ENCODE measurements around the gene KCNAB2. TPM values are rescaled to one million over a fixed set of nuclear protein-coding genes. Genes with fewer than 3 reads are reported as not detected.

KCNAB2 gene
- total and polyA plus RNA-seq, 4 donors: 1.8 to 5.9 (median 4.5) TPM

DNA sequence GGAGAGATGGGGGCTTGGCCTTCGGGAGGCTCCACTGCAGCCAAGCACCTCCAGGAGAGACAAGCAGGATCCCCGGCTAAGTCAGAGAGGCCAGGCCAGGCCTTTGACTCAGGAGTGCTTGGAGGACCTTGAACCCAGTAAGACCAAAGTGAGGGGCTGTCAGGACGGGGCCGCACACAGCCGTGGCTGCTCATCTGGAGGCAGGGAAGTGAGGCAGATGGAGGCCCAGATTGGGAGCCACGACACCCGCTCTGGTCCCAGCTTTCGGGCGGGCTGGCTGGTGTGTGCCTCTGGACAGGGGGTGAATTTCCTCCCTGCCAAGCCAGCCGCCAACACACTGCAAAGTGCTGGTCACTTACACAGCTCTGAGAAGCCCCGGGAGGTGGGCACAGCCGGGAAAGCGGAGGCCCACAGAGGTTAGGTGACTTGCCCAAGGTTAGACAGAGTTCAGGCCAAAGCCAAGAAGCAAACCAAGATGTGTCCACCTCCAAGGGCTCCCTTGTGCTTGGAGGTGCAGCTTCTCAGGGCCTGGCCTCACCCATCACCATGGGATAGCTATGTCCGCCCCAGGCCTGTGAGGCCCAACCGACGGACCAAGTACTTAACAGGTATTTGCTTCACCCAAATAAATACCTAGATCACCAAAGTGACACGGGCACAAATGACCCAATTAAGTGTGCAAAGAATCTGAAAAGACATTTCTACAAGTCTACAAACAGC, 76.1 kb downstream of the KCNAB2 start:
- no peaks in the 10 kb centered on the region for H3K36me3 ChIP-seq (ENCODE audit: control insufficient read depth in 4 of 4, insufficient read depth in 3 of 4, low read depth in 1 of 4, low read length in 3 of 4)
- no peak overlapping the region for H3K27ac ChIP-seq (ENCODE audit: low read depth in 1 of 2, low read length in 2 of 2)
- no peaks in the 10 kb centered on the region for H3K9me3 ChIP-seq (ENCODE audit: control insufficient read depth in 4 of 4, low read length in 3 of 4)
- TF ChIP-seq JUND (IDR thresholded peaks at IDR 0.05): no peak
- no peak for TF ChIP-seq FOXA1 (IDR thresholded peaks at IDR 0.05)
- TF ChIP-seq EGR1 (IDR thresholded peaks at IDR 0.05; ENCODE audit: low read depth in 2 of 2): no peak
- TF ChIP-seq FOXA2 (IDR thresholded peaks at IDR 0.05): no peak
- TF ChIP-seq HNF4A (conservative IDR thresholded peaks at IDR 0.05): no peak
- TF ChIP-seq TAF1 (conservative IDR thresholded peaks at IDR 0.05): no peak
- TF ChIP-seq ATF3 (IDR thresholded peaks at IDR 0.05): no peak
- WGBS: 94% methylated on average over 17 of the region's 17 CpGs
- no peak for DNase-seq (ENCODE audit: low spot score)
- H3K27me3 ChIP-seq (ENCODE audit: control insufficient read depth in 4 of 4, insufficient read depth in 4 of 4, low read length in 3 of 4): peaks cover 0 to 2% (median 0%) of the 10 kb centered on the region in 4 donors
- H3K9ac ChIP-seq (ENCODE audit: low read depth in 1 of 2, low read length in 2 of 2): no peak overlapping the region
- no peak overlapping the region for H3K4me3 ChIP-seq (ENCODE audit: low read depth in 1 of 3, low read length in 3 of 3)
- H3K4me1 ChIP-seq (ENCODE audit: control insufficient read depth in 4 of 4, insufficient read depth in 4 of 4, low read length in 3 of 4): no peaks in the 10 kb centered on the region

- WGBS: 72% methylated on average over 7 of the region's 7 CpGs
- Histone ChIP-seq H3K9ac (ENCODE audit: low read depth in 1 of 2, low read length in 2 of 2) (no peak overlapping the region), H3K27me3 (ENCODE audit: control insufficient read depth in 4 of 4, insufficient read depth in 4 of 4, low read length in 3 of 4) (peaks cover 0 to 4% (median 1%) of the 10 kb centered on the region in 4 donors), H3K4me1 (ENCODE audit: control insufficient read depth in 4 of 4, insufficient read depth in 4 of 4, low read length in 3 of 4) (peaks cover 0 to 3% (median 0%) of the 10 kb centered on the region in 4 donors), H3K27ac (ENCODE audit: low read depth in 1 of 2, low read length in 2 of 2) (no peak overlapping the region), H3K4me3 (ENCODE audit: low read depth in 1 of 3, low read length in 3 of 3) (no peak overlapping the region), H3K36me3 (ENCODE audit: control insufficient read depth in 4 of 4, insufficient read depth in 3 of 4, low read depth in 1 of 4, low read length in 3 of 4) (no peaks in the 10 kb centered on the region), H3K9me3 (ENCODE audit: control insufficient read depth in 4 of 4, low read length in 3 of 4) (no peaks in the 10 kb centered on the region)
- TF ChIP-seq, protein P1, sequence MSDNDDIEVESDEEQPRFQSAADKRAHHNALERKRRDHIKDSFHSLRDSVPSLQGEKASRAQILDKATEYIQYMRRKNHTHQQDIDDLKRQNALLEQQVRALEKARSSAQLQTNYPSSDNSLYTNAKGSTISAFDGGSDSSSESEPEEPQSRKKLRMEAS (IDR thresholded peaks at IDR 0.05): no peak
- TF ChIP-seq CTCF (IDR thresholded peaks at IDR 0.05; ENCODE audit: low read depth, low read length, missing input control) (no peak), FOXA1 (IDR thresholded peaks at IDR 0.05) (no peak), FOXA2 (IDR thresholded peaks at IDR 0.05) (no peak), JUND (IDR thresholded peaks at IDR 0.05) (no peak), HNF4G (IDR thresholded peaks at IDR 0.05) (no peak), NR2F2 (IDR thresholded peaks at IDR 0.05) (no peak), ATF3 (IDR thresholded peaks at IDR 0.05) (no peak), TAF1 (conservative IDR thresholded peaks at IDR 0.05) (no peak), RAD21 (IDR thresholded peaks at IDR 0.05) (no peak), HNF4A (conservative IDR thresholded peaks at IDR 0.05) (no peak), RXRA (IDR thresholded peaks at IDR 0.05) (no peak), EGR1 (IDR thresholded peaks at IDR 0.05; ENCODE audit: low read depth in 2 of 2) (no peak)
- TF ChIP-seq, protein P2, sequence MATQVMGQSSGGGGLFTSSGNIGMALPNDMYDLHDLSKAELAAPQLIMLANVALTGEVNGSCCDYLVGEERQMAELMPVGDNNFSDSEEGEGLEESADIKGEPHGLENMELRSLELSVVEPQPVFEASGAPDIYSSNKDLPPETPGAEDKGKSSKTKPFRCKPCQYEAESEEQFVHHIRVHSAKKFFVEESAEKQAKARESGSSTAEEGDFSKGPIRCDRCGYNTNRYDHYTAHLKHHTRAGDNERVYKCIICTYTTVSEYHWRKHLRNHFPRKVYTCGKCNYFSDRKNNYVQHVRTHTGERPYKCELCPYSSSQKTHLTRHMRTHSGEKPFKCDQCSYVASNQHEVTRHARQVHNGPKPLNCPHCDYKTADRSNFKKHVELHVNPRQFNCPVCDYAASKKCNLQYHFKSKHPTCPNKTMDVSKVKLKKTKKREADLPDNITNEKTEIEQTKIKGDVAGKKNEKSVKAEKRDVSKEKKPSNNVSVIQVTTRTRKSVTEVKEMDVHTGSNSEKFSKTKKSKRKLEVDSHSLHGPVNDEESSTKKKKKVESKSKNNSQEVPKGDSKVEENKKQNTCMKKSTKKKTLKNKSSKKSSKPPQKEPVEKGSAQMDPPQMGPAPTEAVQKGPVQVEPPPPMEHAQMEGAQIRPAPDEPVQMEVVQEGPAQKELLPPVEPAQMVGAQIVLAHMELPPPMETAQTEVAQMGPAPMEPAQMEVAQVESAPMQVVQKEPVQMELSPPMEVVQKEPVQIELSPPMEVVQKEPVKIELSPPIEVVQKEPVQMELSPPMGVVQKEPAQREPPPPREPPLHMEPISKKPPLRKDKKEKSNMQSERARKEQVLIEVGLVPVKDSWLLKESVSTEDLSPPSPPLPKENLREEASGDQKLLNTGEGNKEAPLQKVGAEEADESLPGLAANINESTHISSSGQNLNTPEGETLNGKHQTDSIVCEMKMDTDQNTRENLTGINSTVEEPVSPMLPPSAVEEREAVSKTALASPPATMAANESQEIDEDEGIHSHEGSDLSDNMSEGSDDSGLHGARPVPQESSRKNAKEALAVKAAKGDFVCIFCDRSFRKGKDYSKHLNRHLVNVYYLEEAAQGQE (IDR thresholded peaks at IDR 0.05): no peak
- TF ChIP-seq, protein P3, sequence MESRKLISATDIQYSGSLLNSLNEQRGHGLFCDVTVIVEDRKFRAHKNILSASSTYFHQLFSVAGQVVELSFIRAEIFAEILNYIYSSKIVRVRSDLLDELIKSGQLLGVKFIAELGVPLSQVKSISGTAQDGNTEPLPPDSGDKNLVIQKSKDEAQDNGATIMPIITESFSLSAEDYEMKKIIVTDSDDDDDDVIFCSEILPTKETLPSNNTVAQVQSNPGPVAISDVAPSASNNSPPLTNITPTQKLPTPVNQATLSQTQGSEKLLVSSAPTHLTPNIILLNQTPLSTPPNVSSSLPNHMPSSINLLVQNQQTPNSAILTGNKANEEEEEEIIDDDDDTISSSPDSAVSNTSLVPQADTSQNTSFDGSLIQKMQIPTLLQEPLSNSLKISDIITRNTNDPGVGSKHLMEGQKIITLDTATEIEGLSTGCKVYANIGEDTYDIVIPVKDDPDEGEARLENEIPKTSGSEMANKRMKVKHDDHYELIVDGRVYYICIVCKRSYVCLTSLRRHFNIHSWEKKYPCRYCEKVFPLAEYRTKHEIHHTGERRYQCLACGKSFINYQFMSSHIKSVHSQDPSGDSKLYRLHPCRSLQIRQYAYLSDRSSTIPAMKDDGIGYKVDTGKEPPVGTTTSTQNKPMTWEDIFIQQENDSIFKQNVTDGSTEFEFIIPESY (IDR thresholded peaks at IDR 0.05): no peak
- no peak for DNase-seq (ENCODE audit: low spot score)
Measured at GRCh38 chr1:6123083-6123482, 77.4 kb downstream of the KCNAB2 start.

Measured in liver (tissue), 9 donors.